ENCODE measurements around the gene DENND2D.
A peak's percentile ranks its signal among the peaks of the same experiment; 100 is the strongest.

The DENND2D gene

DNA sequence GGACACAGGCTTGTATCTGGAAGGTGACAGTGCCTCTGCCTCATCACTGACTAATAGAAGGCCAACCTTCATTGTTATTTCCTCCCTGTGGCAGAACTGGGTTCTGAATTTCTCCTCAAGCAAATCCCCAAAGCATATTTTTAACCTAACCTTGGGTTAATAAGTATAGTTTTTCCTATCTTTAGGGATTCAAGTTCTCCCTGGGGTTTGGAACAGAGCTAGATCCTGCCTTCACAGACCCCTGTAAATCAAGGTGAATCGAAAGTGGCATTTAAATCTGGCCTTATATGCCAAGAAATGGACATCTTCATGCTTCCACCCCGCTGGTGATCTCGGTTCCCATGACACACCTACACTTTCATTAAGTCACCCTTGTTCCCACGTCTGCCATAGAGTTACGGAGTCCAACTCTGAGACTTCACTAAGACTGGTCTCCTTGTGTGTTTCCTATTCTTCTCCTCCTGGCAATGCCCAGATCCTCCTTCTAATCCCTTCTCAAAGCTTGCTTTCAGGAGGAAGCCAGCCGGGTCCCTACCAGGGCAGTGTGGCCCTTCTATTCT is 22.8 kb upstream of the DENND2D start:
- Histone ChIP-seq H3K27me3 (no peaks in the 10 kb centered on the region), H3K36me3 (no peaks in the 10 kb centered on the region), H3K4me2 (peak overlapping the region; percentile 85 to 98 (median 94)), H3K4me1 (peaks cover 51 to 90% (median 54%) of the 10 kb centered on the region in 10 experiments), H4K20me1 (no peaks in the 10 kb centered on the region), H3K27ac (peak overlapping the region in 7 of 11 experiments; percentile 87 to 93 (median 89); a peak in 8 of 22 replicates), H3K9me3 (replicated peaks in 1 of 11) (no peaks in the 10 kb centered on the region), H3K4me3 (no peak overlapping the region), H3K9ac (peak overlapping the region in 3 of 11 experiments; percentile 5 to 77 (median 73); a peak in 4 of 22 replicates)
- TF ChIP-seq Cebpa-rat (IDR thresholded peaks at IDR 0.05): no peak

DNA sequence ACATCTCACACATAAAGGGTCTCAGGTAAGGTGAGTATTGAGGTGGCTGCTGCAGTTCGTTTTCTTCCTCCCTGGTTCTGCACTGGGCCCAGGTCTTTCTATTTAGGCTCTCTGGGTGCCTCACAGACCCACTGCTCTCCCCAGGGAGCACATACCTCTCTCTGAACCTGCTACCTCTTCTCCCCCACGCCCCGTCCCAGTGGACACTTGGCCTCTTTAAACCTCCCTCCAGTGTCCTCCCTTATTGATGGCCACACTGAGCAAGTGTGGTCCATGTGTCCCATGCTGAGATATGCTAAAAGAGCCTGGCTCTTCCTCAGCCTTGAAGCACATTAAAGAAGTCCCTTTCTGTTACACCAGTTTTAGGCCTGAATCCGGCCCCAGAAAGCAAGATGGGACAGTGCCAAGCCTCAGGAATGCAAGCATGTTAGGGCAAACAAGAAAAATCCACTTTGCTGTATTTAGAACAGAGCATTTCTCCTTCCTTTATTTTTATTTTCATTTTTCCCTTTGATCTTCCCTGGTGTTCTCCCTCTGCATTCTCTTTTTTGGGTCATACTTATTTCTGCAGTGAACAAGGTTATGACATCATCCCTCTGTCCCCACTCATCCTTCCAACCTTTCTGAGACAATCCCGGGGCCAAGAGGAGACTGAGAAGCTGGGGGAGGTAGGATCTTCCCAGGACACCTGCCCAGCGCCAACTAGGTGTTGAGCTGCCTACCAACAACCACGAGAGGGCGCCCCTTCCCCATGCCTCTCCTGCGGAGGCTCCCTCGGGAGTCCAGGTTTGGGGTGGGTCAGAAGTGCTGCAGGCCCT is 22.1 kb upstream of the DENND2D start:
- TF ChIP-seq Cebpa-rat (IDR thresholded peaks at IDR 0.05): no peak
- Histone ChIP-seq H3K27me3 (no peaks in the 10 kb centered on the region), H3K9me3 (replicated peaks in 1 of 11) (no peaks in the 10 kb centered on the region), H4K20me1 (no peaks in the 10 kb centered on the region), H3K27ac (peak overlapping the region; percentile 43 to 93 (median 88); a peak in 21 of 22 replicates), H3K9ac (peak overlapping the region; percentile 57 to 80 (median 73); a peak in 21 of 22 replicates), H3K4me3 (peak overlapping the region; percentile 9 to 51 (median 33); a peak in 16 of 20 replicates), H3K4me1 (peaks cover 57 to 90% (median 61%) of the 10 kb centered on the region in 10 experiments), H3K4me2 (peak overlapping the region; percentile 85 to 98 (median 94)), H3K36me3 (no peaks in the 10 kb centered on the region)

DNA sequence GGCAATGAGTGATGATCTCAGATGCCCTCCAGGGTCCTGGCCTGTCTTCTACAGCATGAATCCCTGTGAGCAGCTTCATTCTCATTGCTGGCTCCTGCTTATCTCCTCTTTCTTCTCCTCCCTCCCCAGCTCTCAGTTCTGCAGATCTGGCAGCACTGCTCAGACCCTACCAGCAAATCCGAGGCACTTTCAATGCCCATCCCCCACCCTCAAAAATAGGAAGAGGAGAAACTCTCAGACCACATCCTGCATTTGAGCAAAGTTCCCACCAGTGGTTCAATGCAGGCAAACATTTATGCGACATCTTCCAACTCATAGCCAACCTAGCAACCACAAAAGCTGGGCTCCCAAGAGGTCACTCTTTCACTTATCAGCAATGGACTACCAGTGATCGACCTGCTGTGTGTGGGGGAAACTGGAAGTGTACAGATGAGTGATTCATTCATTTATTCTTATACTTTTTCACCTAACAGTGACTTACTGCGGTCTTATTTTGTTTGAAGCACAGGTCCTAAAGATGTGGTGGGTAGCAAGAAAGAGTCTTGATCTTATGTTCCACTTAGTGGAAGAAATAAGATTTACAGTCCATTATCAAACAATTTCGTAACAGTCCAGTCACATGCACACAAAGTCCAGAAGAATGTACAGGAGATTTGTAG is 21.3 kb upstream of the DENND2D start:
- Histone ChIP-seq H3K4me2 (peak overlapping the region; percentile 85 to 98 (median 94)), H4K20me1 (no peaks in the 10 kb centered on the region), H3K27me3 (no peaks in the 10 kb centered on the region), H3K9ac (peak overlapping the region; percentile 57 to 80 (median 73); a peak in 21 of 22 replicates), H3K4me1 (peaks cover 65 to 90% (median 67%) of the 10 kb centered on the region in 10 experiments), H3K27ac (peak overlapping the region; percentile 43 to 93 (median 88); a peak in 21 of 22 replicates), H3K36me3 (no peaks in the 10 kb centered on the region), H3K9me3 (replicated peaks in 1 of 11) (no peaks in the 10 kb centered on the region), H3K4me3 (peak overlapping the region; percentile 9 to 51 (median 33); a peak in 16 of 20 replicates)
- peak in 6 of 11 experiments; percentile 10 to 87 (median 48); a peak in 8 of 22 replicates for TF ChIP-seq Cebpa-rat (IDR thresholded peaks at IDR 0.05)

DNA sequence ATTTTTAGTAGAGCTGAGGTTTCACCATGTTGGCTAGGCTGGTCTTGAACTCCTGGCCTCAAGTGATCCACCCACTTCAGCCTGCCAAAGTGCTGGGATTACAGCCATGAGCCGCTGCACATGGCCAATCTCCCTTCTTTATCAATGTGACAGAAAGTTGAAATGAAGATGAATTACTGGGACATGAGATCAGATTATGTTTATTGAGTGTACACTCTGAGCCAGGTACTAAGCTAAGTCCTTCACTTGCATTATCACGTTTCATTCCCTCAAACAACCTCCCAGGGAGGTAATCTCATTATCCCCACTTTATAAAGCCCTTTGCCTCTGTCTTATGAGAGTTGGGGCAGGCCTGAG is 20.8 kb upstream of the DENND2D start:
- TF ChIP-seq Cebpa-rat (IDR thresholded peaks at IDR 0.05): no peak
- peak overlapping the region in 10 of 11 experiments; percentile 52 to 80 (median 73); a peak in 20 of 22 replicates for H3K9ac ChIP-seq
- H3K27me3 ChIP-seq: no peaks in the 10 kb centered on the region
- peak overlapping the region; percentile 85 to 98 (median 94) for H3K4me2 ChIP-seq
- no peaks in the 10 kb centered on the region for H3K9me3 ChIP-seq (replicated peaks in 1 of 11)
- no peaks in the 10 kb centered on the region for H4K20me1 ChIP-seq
- no peaks in the 10 kb centered on the region for H3K36me3 ChIP-seq
- H3K4me1 ChIP-seq: peaks cover 70 to 90% (median 72%) of the 10 kb centered on the region in 10 experiments
- H3K27ac ChIP-seq: peak overlapping the region in 10 of 11 experiments; percentile 69 to 93 (median 88); a peak in 21 of 22 replicates
- H3K4me3 ChIP-seq: peak overlapping the region in 6 of 10 experiments; percentile 19 to 38 (median 24); a peak in 6 of 20 replicates

DNA sequence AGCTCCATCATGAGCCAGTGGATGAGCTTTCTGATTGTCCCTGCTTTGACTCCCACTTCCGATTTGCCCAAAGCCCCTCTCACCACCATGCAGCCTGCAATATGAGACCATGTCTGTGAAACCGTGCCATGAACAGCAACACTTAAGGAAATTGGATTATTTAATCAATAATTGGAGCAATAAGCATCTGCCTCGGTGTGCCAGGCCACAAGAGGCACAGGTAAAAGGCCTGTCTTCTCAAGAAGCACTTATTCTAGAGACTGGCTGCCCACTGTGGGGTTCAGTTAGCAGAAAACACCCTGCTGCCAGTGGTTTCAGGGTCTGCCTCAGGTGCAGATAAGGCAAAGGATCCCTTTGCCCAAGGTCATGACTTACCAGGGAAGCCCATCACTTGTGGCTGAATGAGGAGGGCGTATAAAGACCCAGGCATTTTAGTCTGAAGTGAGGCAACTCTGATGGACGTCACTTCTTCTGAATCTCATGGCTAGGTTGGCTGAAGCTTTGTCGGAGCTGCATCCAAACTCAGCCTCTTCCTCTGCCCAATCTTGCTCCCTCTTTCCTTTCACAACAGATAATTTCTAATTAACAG is 19.9 kb upstream of the DENND2D start:
- Histone ChIP-seq H3K27ac (peak overlapping the region; percentile 38 to 93 (median 88); a peak in 21 of 22 replicates), H3K27me3 (no peaks in the 10 kb centered on the region), H3K36me3 (no peaks in the 10 kb centered on the region), H3K4me2 (peak overlapping the region; percentile 85 to 98 (median 94)), H3K9me3 (replicated peaks in 1 of 11) (no peaks in the 10 kb centered on the region), H3K4me1 (peaks cover 78 to 90% (median 81%) of the 10 kb centered on the region in 10 experiments), H4K20me1 (no peaks in the 10 kb centered on the region), H3K9ac (peak overlapping the region; percentile 22 to 80 (median 73); a peak in 21 of 22 replicates), H3K4me3 (peak overlapping the region in 6 of 10 experiments; percentile 4 to 24 (median 12); a peak in 10 of 20 replicates)
- TF ChIP-seq Cebpa-rat (IDR thresholded peaks at IDR 0.05): no peak

DNA sequence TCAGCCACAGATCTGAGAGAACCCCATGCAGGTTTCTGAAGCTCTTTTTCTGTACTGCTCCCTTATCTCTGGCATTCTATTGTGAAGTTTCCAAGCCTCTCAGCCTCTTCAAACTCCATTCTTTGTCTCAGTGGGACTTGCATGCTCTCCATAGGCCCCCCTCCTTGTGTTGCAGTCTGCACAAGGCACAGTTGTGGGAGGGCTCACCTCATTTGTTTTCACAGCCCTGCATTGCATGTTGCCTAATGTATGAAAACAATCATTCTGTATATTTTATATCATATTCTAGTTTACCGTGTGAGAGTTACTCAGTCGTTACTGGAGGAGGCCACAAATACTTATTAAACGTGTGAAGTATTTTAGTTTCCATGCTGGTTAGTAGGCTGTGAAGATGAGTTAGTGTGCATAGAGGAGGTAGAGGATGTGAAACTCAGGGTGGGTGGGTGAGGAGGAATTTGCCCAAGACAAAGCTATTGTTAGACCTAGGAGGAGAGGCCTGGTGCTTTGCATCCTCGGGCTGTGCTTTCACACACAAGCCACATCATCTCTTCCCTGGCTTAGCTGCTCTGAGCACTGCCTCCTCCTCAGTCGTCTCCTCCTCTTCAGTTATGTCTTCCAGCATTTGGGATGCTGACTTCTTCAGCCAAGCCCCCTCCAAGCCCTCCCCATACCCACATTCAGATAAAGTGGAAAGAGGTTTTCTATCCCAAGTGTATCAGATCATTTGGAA is 19.3 kb upstream of the DENND2D start:
- peak overlapping the region; percentile 31 to 80 (median 73); a peak in 20 of 22 replicates for H3K9ac ChIP-seq
- H3K27me3 ChIP-seq: no peaks in the 10 kb centered on the region
- H3K36me3 ChIP-seq: no peaks in the 10 kb centered on the region
- H3K4me2 ChIP-seq: peak overlapping the region; percentile 85 to 98 (median 94)
- H3K27ac ChIP-seq: peak overlapping the region; percentile 38 to 93 (median 88); a peak in 21 of 22 replicates
- TF ChIP-seq Cebpa-rat (IDR thresholded peaks at IDR 0.05): 0 out of 22 replicates have a peak, but pooled peaks of 1 of the 11 experiments have one; percentile 7
- peaks cover 85 to 92% (median 87%) of the 10 kb centered on the region in 10 experiments for H3K4me1 ChIP-seq
- H3K9me3 ChIP-seq (replicated peaks in 1 of 11): no peaks in the 10 kb centered on the region
- H4K20me1 ChIP-seq: no peaks in the 10 kb centered on the region
- H3K4me3 ChIP-seq: peak overlapping the region in 6 of 10 experiments; percentile 4 to 24 (median 12); a peak in 9 of 20 replicates

DNA sequence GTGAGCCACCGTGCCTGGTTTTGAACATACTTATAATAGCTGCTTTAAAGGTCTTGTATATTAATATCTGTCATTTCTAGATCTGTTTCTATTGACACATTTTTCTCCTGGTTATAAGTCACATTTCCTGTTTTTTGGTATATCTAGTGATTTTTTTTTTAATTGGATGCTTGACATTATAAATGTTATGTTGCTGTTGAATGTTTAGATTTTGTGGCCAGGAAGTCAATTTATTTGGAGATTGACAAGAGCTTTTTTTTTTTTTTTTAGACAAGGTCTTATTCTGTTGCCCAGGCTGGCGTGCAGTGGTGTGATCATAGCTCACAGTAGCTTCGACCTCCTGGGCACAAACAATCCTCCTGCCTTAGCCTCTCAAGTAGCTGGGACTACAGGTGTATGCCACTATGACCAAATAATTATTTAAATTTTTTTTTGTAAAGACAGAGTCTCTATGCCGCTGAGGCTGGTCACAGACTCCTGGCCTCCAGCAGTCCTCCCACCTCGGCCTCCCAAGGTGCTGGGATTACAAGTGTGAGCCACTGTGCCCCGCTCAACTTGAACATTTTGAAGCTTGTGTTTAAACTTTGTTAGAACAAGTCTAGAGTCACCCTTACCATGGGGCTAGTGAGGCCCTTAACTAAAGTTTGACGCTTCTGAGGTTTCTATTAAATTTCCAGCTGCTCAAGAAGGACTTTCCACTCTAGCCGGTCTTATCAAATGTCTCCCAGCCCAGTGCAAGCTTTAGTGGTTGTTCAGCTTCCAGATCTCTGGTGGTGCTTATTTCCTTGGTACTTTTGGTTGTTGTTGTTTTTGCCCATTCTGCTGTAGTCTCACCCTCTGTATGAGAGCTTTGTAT is 18.5 kb upstream of the DENND2D start:
- peaks cover 93 to 100% (median 95%) of the 10 kb centered on the region in 10 experiments for H3K4me1 ChIP-seq
- no peak overlapping the region for H3K4me3 ChIP-seq
- H4K20me1 ChIP-seq: no peaks in the 10 kb centered on the region
- H3K9me3 ChIP-seq (replicated peaks in 1 of 11): no peaks in the 10 kb centered on the region
- H3K4me2 ChIP-seq: peak overlapping the region; percentile 85 to 98 (median 94)
- peak overlapping the region; percentile 12 to 80 (median 73); a peak in 18 of 22 replicates for H3K9ac ChIP-seq
- no peaks in the 10 kb centered on the region for H3K27me3 ChIP-seq
- H3K27ac ChIP-seq: peak overlapping the region; percentile 16 to 93 (median 88); a peak in 21 of 22 replicates
- no peak for TF ChIP-seq Cebpa-rat (IDR thresholded peaks at IDR 0.05)
- no peaks in the 10 kb centered on the region for H3K36me3 ChIP-seq

Measured in BLaER1 treated with 17β-estradiol and CSF1 and Interleukin-3, amounts not matched to agents 10 nM and 100 nM (cell line).